22Rv1 (cell line): Measurements from ENCODE around the gene KIAA0513.

ENCODE experiments used
- H3K27ac ChIP-seq: fragments of 450-650 bp; 2 replicates; pipeline ENCODE4 v1.5.1; 2017
- CTCF ChIP-seq: fragments of 450-650 bp; IDR thresholded peaks from 2 replicates; pipeline ENCODE4 v1.5.1; 2017; ENCODE audit warnings: mild to moderate bottlenecking
- ZFX ChIP-seq: fragments of 450-650 bp; IDR thresholded peaks from 2 replicates; pipeline ENCODE4 v1.6.1; 2017; ENCODE audit warnings: antibody characterized with exemption, borderline replicate concordance

The KIAA0513 gene

GRCh38 chr16:85025781-85026653 lies 1.6 kb upstream of the KIAA0513 start:
- TF ChIP-seq CTCF: no peak
- TF ChIP-seq ZFX: no peak
- H3K27ac ChIP-seq: no peak overlapping the region

DNA sequence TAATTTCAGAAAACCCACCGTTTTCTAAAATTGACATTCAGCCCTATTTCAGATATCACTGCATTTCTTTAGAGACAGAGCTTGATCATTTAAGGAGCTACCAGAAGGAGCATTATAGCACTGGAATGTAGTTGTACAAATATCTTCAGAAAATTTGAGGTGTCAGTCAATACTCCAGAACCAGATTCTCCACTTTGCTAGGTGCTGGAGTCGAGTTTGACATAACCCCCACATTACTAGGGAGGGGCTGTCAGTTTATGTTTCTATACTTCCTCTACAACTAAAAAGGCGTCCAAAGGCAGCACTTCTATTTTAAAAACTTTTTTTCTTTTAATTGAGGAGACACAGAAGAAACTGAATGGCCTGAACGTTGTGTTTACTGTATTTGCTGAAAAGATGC lies 892 bp upstream of the KIAA0513 start:
- no peak for TF ChIP-seq CTCF
- H3K27ac ChIP-seq: no peak overlapping the region

- peak overlapping the region; percentile 66 for H3K27ac ChIP-seq
- TF ChIP-seq CTCF (peak; percentile 59), ZFX (no peak)
Measured at GRCh38 chr16:85027958-85028684, 526 bp downstream of the KIAA0513 start.

DNA sequence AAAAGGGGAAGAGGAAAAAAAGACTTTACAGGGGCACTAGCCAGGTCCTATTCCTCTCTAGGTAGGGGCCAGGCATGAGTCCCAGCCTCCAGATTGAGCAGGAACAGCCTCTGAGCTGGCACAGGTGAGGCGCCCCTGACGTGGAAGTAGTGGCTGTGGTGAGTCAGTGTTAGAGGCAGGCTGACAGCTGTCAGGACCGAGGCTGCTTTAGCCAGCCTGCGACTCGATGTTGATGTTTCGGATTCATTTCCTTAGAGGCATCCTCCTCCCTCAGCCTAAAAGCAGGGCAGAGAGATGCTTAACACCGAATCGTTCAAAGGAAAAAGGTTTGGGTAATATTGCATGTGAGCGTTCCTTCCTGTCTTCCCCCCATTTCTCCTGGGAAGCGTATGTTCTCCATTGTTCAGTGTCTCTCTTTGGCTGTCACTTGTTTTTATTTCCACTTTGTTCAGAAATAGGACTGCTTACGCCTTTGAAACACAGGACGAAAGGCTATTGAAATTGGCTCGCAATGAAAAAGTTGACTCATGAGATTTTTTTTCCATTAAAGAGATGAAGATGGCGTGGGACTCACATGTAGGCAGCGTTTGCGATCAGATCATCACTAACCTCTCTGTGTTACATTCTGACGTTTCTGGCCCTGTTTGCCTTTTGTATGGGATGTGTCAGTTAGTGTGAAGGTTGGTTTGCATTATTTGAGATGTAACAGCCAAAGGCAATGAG lies 1.3 kb downstream of the KIAA0513 start:
- peak overlapping the region; percentile 66 for H3K27ac ChIP-seq
- TF ChIP-seq CTCF (no peak), ZFX (no peak)

- H3K27ac ChIP-seq: peak overlapping the region; percentile 66
- no peak for TF ChIP-seq CTCF
- no peak for TF ChIP-seq ZFX
Measured at GRCh38 chr16:85029408-85029784, 1.8 kb downstream of the KIAA0513 start.

DNA sequence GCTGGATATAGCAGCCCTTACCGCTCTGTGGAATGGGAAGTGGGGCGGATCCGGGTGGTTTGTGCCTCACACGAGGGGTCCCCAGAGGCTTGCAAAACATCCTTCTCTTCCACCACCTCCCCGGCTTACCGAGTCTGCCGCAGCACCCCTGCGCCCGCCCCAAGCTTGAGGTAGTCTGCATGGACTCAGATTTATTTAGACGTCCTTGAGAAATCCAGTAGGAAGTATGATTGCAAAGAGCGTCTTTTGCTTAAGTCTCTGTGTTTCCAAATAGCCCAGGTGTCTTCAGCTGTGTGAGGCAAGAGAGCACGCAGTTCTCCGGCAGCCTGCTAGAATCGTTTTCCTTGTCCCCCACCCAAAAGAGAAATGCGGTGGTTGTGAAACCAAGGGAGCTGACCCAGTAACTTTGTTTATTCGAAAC lies 2.4 kb downstream of the KIAA0513 start:
- peak overlapping the region; percentile 66 for H3K27ac ChIP-seq
- TF ChIP-seq ZFX (no peak), CTCF (no peak)
